GM23338 (cell line): ENCODE results near the gene KCNH6. TPM values are rescaled to one million over a fixed set of nuclear protein-coding genes. Genes with fewer than 3 reads are reported as not detected.

Source experiments
- ATAC-seq: fragments of 200-7000 bp; cut with Tn5 transposase; 3 replicates; pipeline ENCODE4 v1.9.1; 2020
- DNase-seq: peaks from one replicate; pipeline ENCODE4 v3.0.0-alpha.2; 2015; ENCODE audit warnings: low spot score
- H2AFZ ChIP-seq: fragments of 200-600 bp; sonication (generic); 2 replicates; pipeline ENCODE4 v1.8.0; 2016; ENCODE audit warnings: antibody characterized with exemption, mild to moderate bottlenecking, moderate library complexity
- H3F3A ChIP-seq: fragments of 200-600 bp; sonication (generic); replicated peaks from 2 replicates; pipeline ENCODE4 v1.8.0; 2017; ENCODE audit warnings: antibody characterized with exemption, mixed run types, low read depth
- H3K27ac ChIP-seq: fragments of 200-600 bp; sonication (generic); 2 replicates; pipeline ENCODE4 v1.6.1; 2016; ENCODE audit warnings: low read depth
- H3K27me3 ChIP-seq: fragments of 200-600 bp; sonication (generic); 2 replicates; pipeline ENCODE4 v1.8.0; 2016; ENCODE audit warnings: mild to moderate bottlenecking, mixed run types, moderate library complexity; ENCODE audit not compliant: insufficient read depth
- H3K36me3 ChIP-seq: fragments of 200-600 bp; sonication (generic); 2 replicates; pipeline ENCODE4 v1.8.0; 2016; ENCODE audit warnings: mild to moderate bottlenecking; ENCODE audit not compliant: insufficient read depth
- H3K4me1 ChIP-seq: fragments of 200-600 bp; sonication (generic); 2 replicates; pipeline ENCODE4 v1.8.0; 2016; ENCODE audit warnings: mild to moderate bottlenecking, moderate library complexity; ENCODE audit not compliant: insufficient read depth
- H3K4me2 ChIP-seq: fragments of 200-600 bp; sonication (generic); 2 replicates; pipeline ENCODE4 v1.7.1; 2017; ENCODE audit warnings: mixed run types
- H3K4me3 ChIP-seq: fragments of 200-600 bp; sonication (generic); 2 replicates; pipeline ENCODE4 v1.6.1; 2016; ENCODE audit warnings: mixed run types
- H3K79me2 ChIP-seq: fragments of 200-600 bp; sonication (generic); replicated peaks from 2 replicates; pipeline ENCODE4 v1.8.0; 2017; ENCODE audit warnings: mild to moderate bottlenecking; ENCODE audit not compliant: insufficient read depth
- H3K9me2 ChIP-seq: fragments of 200-600 bp; sonication (generic); 2 replicates; pipeline ENCODE4 v1.8.0; 2017; ENCODE audit not compliant: insufficient read depth
- H4K20me1 ChIP-seq: fragments of 200-600 bp; sonication (generic); replicated peaks from 2 replicates; pipeline ENCODE4 v1.8.0; 2017; ENCODE audit warnings: mild to moderate bottlenecking; ENCODE audit not compliant: insufficient read depth
- H3K27ac Mint-ChIP-seq: 2 replicates; pipeline ENCODE4 v1.8.0; 2020; ENCODE audit warnings: inconsistent platforms, mild to moderate bottlenecking, moderate library complexity, mixed read lengths
- H3K27me3 Mint-ChIP-seq: 3 replicates; pipeline ENCODE4 v1.8.0; 2022; ENCODE audit warnings: low read depth, mild to moderate bottlenecking, moderate library complexity, mixed read lengths, inconsistent platforms; ENCODE audit not compliant: insufficient read depth, poor library complexity
- H3K36me3 Mint-ChIP-seq: 3 replicates; pipeline ENCODE4 v1.8.0; 2021; ENCODE audit warnings: low read depth, mild to moderate bottlenecking, inconsistent platforms, moderate library complexity, mixed read lengths
- H3K4me1 Mint-ChIP-seq: 3 replicates; pipeline ENCODE4 v1.8.0; 2020; ENCODE audit warnings: mild to moderate bottlenecking, inconsistent platforms, mixed read lengths
- H3K4me3 Mint-ChIP-seq: 3 replicates; pipeline ENCODE4 v1.8.0; 2021; ENCODE audit warnings: moderate library complexity, mild to moderate bottlenecking, inconsistent platforms, mixed read lengths
- H3K9me3 Mint-ChIP-seq: 3 replicates; pipeline ENCODE4 v1.8.0; 2020; ENCODE audit warnings: moderate library complexity, mild to moderate bottlenecking, inconsistent platforms, mixed read lengths
- CREB1 ChIP-seq: fragments of 250-450 bp; sonication (Bioruptor Pico); IDR thresholded peaks from 2 replicates; pipeline ENCODE4 v1.5.0; 2020; ENCODE audit warnings: low read depth, mild to moderate bottlenecking, moderate library complexity
- EZH2phosphoT487 ChIP-seq: fragments of 200-600 bp; sonication (generic); IDR thresholded peaks from one replicate; pipeline ENCODE4 v1.8.1; 2018; ENCODE audit warnings: antibody characterized with exemption; ENCODE audit not compliant: unreplicated experiment
- JUNB ChIP-seq: IDR thresholded peaks from one replicate; pipeline ENCODE4 v1.6.1; 2016; ENCODE audit warnings: antibody characterized with exemption; ENCODE audit not compliant: unreplicated experiment
- ZNF114 ChIP-seq: fragments of 250-450 bp; sonication (Bioruptor Pico); IDR thresholded peaks from 2 replicates; pipeline ENCODE4 v1.5.0; 2020; ENCODE audit warnings: mild to moderate bottlenecking, moderate library complexity
- polyA plus RNA-seq: library from polyadenylated mRNA; unstranded; fragments of >200 nt; fragmentation: Nextera tagmentation; extraction: Ambion mirVana; gene quantifications from 2 replicates; pipeline ENCODE4 v1.2.1, GENCODE V29; 2016
- total RNA-seq: library from RNA; depleted of rRNA; stranded (reverse); fragments of >200 nt; shearing (Covaris generic); gene quantifications from 2 replicates; pipeline ENCODE4 v1.2.3, GENCODE V29; 2014
- TF ChIP-seq, protein P1 (sequence below): IDR thresholded peaks from 2 replicates; pipeline ENCODE4 v1.6.1; 2016; ENCODE audit warnings: antibody characterized with exemption
- TF ChIP-seq, protein P2 (sequence below): IDR thresholded peaks from one replicate; pipeline ENCODE4 v1.6.1; 2018; ENCODE audit warnings: antibody characterized with exemption; ENCODE audit not compliant: unreplicated experiment
- TF ChIP-seq, protein P3 (sequence below), 2 experiments: fragments of 200-600 bp in 1 of 2; sonication (generic) in 1 of 2; conservative IDR thresholded peaks; 2 replicates each; pipeline versions ENCODE4 v1.5.1 to v1.6.1; 2016 to 2017; ENCODE audit warnings: antibody characterized with exemption in 2 of 2, low read depth in 2 of 2, mild to moderate bottlenecking in 2 of 2, moderate library complexity in 1 of 2

KCNH6 gene
- total and polyA plus RNA-seq, 2 experiments from 2014 or later, result 1.3 to 2.8 TPM

DNA sequence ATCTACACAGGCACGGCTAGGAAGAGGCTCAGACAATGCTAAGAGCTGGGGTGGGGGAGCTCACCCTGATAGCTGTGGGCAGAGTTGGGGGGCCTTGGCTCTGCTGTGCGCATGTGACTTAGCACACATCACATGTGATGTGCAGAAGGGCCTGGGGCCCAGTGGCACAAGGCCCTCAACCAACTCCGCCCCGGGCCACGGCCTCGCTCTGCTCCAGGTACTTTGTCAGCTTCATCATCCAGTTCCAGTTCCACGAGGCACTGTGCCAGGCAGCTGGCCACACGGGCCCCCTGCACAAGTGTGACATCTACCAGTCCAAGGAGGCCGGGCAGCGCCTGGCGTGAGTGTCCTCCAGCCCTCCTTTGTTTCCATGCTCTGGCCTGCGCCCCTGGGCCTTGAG is 27.0 kb upstream of the KCNH6 start (continued):
- no peak for TF ChIP-seq EZH2phosphoT487
- no peak for TF ChIP-seq CREB1
- no peak for TF ChIP-seq JUNB
- TF ChIP-seq, protein P1, sequence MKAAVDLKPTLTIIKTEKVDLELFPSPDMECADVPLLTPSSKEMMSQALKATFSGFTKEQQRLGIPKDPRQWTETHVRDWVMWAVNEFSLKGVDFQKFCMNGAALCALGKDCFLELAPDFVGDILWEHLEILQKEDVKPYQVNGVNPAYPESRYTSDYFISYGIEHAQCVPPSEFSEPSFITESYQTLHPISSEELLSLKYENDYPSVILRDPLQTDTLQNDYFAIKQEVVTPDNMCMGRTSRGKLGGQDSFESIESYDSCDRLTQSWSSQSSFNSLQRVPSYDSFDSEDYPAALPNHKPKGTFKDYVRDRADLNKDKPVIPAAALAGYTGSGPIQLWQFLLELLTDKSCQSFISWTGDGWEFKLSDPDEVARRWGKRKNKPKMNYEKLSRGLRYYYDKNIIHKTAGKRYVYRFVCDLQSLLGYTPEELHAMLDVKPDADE, result no peak
- TF ChIP-seq, protein P2, sequence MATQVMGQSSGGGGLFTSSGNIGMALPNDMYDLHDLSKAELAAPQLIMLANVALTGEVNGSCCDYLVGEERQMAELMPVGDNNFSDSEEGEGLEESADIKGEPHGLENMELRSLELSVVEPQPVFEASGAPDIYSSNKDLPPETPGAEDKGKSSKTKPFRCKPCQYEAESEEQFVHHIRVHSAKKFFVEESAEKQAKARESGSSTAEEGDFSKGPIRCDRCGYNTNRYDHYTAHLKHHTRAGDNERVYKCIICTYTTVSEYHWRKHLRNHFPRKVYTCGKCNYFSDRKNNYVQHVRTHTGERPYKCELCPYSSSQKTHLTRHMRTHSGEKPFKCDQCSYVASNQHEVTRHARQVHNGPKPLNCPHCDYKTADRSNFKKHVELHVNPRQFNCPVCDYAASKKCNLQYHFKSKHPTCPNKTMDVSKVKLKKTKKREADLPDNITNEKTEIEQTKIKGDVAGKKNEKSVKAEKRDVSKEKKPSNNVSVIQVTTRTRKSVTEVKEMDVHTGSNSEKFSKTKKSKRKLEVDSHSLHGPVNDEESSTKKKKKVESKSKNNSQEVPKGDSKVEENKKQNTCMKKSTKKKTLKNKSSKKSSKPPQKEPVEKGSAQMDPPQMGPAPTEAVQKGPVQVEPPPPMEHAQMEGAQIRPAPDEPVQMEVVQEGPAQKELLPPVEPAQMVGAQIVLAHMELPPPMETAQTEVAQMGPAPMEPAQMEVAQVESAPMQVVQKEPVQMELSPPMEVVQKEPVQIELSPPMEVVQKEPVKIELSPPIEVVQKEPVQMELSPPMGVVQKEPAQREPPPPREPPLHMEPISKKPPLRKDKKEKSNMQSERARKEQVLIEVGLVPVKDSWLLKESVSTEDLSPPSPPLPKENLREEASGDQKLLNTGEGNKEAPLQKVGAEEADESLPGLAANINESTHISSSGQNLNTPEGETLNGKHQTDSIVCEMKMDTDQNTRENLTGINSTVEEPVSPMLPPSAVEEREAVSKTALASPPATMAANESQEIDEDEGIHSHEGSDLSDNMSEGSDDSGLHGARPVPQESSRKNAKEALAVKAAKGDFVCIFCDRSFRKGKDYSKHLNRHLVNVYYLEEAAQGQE, result no peak

DNA sequence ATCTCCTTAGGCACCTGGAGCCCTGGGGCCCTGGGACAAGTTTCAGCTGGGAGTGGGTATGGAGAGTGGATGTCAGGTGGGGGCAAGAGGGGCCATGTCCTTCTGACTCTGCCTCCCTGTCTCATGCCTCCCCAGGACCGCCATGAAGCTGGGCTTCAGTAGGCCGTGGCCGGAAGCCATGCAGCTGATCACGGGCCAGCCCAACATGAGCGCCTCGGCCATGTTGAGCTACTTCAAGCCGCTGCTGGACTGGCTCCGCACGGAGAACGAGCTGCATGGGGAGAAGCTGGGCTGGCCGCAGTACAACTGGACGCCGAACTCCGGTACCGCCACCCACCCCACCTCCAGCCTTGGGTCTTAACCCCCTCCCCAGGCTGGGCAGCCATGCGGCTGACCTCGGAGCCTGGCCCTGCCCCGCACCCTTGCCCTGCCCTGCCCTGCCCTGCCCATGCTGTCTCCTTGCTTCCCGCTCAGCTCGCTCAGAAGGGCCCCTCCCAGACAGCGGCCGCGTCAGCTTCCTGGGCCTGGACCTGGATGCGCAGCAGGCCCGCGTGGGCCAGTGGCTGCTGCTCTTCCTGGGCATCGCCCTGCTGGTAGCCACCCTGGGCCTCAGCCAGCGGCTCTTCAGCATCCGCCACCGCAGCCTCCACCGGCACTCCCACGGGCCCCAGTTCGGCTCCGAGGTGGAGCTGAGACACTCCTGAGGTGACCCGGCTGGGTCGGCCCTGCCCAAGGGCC is 26.3 kb upstream of the KCNH6 start:
- H3K4me3 ChIP-seq, result no peak overlapping the region
- no peak for TF ChIP-seq ZNF114
- H3K27ac ChIP-seq, result no peak overlapping the region
- Mint-ChIP-seq H3K27ac (no peak overlapping the region), H3K27me3 (no peaks in the 10 kb centered on the region), H3K36me3 (no peaks in the 10 kb centered on the region), H3K4me1 (peaks cover 10% of the 10 kb centered on the region), H3K4me3 (no peak overlapping the region), H3K9me3 (no peaks in the 10 kb centered on the region)
- H4K20me1 ChIP-seq, result no peaks in the 10 kb centered on the region
- no peak overlapping the region for H3K4me2 ChIP-seq
- H3K9me2 ChIP-seq, result no peaks in the 10 kb centered on the region
- DNase-seq, result no peak
- no peaks in the 10 kb centered on the region for H3K27me3 ChIP-seq
- no peaks in the 10 kb centered on the region for H3F3A ChIP-seq
- no peaks in the 10 kb centered on the region for H3K4me1 ChIP-seq
- no peak; the same call in 2 of the 3 replicates for ATAC-seq
- no peaks in the 10 kb centered on the region for H3K36me3 ChIP-seq
- H2AFZ ChIP-seq, result no peak overlapping the region; the same call in 1 of the 2 replicates
- no peaks in the 10 kb centered on the region for H3K79me2 ChIP-seq

DNA sequence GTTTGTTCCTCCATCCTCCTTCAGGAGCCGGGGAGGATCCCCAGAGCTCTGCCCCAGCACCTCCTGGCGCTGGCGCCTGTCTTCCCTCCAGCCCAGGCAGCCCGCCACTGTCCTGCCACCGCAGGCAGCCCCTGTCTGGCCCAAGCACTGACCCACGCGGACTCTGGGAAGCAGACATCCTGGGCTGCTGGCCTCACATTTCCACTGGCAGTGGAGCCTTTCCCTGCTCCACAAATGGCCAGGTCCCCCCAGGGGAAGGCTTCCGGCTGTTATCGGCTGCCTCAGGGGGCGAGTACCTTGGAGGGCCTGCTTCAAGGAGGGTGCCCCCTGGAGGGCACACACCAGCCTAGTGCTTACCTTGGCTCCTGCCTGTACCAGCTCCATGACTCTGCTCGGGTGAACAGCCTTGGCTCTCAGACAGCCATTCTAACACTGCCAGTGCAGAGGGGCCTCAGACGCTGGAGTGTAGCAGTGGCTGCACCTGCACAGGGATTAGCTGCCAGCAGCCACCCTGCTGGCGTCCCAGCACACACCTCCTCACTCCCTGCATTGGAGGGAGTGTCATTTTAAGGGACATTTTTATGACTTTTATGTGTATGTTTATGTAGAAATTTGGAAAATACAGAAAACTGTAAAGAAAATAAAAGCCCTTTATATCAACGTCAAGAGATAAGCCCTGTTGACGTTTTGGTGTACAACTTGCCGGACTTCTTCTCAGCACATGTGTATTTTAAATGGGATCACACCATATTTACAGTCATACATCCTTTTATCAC is 25.3 kb upstream of the KCNH6 start:
- Histone ChIP-seq H4K20me1 (no peaks in the 10 kb centered on the region), H3K4me3 (no peak overlapping the region), H2AFZ (peak overlapping the region; percentile 96), H3K27me3 (no peaks in the 10 kb centered on the region), H3K36me3 (no peaks in the 10 kb centered on the region), H3K4me1 (no peaks in the 10 kb centered on the region), H3K27ac (no peak overlapping the region), H3K9me2 (no peaks in the 10 kb centered on the region), H3K79me2 (no peaks in the 10 kb centered on the region), H3F3A (no peaks in the 10 kb centered on the region), H3K4me2 (peak overlapping the region; percentile 48; the same call in 1 of the 2 replicates)
- Mint-ChIP-seq H3K27me3 (no peaks in the 10 kb centered on the region), H3K9me3 (no peaks in the 10 kb centered on the region), H3K4me3 (no peak overlapping the region), H3K36me3 (no peaks in the 10 kb centered on the region), H3K4me1 (peaks cover 10% of the 10 kb centered on the region), H3K27ac (no peak overlapping the region)
- ATAC-seq (peak; percentile 96), DNase-seq (peak; percentile 85)
- TF ChIP-seq, protein P1, result no peak
- TF ChIP-seq, protein P3, sequence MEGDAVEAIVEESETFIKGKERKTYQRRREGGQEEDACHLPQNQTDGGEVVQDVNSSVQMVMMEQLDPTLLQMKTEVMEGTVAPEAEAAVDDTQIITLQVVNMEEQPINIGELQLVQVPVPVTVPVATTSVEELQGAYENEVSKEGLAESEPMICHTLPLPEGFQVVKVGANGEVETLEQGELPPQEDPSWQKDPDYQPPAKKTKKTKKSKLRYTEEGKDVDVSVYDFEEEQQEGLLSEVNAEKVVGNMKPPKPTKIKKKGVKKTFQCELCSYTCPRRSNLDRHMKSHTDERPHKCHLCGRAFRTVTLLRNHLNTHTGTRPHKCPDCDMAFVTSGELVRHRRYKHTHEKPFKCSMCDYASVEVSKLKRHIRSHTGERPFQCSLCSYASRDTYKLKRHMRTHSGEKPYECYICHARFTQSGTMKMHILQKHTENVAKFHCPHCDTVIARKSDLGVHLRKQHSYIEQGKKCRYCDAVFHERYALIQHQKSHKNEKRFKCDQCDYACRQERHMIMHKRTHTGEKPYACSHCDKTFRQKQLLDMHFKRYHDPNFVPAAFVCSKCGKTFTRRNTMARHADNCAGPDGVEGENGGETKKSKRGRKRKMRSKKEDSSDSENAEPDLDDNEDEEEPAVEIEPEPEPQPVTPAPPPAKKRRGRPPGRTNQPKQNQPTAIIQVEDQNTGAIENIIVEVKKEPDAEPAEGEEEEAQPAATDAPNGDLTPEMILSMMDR (conservative IDR thresholded peaks at IDR 0.05; ENCODE audit: low read depth in 2 of 2), result peak; percentile 61 to 76
